Measurements from ENCODE around the gene CHKA. TPM values are rescaled to one million over a fixed set of nuclear protein-coding genes. Genes with fewer than 3 reads are reported as not detected.

Gene CHKA
- total and polyA plus RNA-seq, 9 of the 15 experiments (the other 6 are each of a cell fraction or from before 2014, with no cell fraction given), result 3.6 to 37.0 (median 30.2) TPM

- TF ChIP-seq E2F8 (IDR thresholded peaks at IDR 0.05; ENCODE audit: low read depth, partially characterized antibody) (no peak), KLF16 (IDR thresholded peaks at IDR 0.05) (no peak), ZNF644 (tag; IDR thresholded peaks at IDR 0.05; ENCODE audit: low read depth) (no peak), HLTF (IDR thresholded peaks at IDR 0.05) (no peak), THAP12 (CRISPR knock-in tag; IDR thresholded peaks at IDR 0.05) (no peak)
- TF ChIP-seq, protein P1, sequence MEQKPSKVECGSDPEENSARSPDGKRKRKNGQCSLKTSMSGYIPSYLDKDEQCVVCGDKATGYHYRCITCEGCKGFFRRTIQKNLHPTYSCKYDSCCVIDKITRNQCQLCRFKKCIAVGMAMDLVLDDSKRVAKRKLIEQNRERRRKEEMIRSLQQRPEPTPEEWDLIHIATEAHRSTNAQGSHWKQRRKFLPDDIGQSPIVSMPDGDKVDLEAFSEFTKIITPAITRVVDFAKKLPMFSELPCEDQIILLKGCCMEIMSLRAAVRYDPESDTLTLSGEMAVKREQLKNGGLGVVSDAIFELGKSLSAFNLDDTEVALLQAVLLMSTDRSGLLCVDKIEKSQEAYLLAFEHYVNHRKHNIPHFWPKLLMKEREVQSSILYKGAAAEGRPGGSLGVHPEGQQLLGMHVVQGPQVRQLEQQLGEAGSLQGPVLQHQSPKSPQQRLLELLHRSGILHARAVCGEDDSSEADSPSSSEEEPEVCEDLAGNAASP (IDR thresholded peaks at IDR 0.05), result no peak
Measured at GRCh38 chr11:68008381-68009337, 112.5 kb downstream of the CHKA start (continued).
